ENCODE results near the gene CITED2.
A peak's percentile ranks its signal among the peaks of the same experiment; 100 is the strongest.
"Not testable (repeated sequence)": the region's sequence is repeated elsewhere in the genome, so short reads cannot be mapped to it uniquely, and the experiment has no call there.

The CITED2 gene, protein sequence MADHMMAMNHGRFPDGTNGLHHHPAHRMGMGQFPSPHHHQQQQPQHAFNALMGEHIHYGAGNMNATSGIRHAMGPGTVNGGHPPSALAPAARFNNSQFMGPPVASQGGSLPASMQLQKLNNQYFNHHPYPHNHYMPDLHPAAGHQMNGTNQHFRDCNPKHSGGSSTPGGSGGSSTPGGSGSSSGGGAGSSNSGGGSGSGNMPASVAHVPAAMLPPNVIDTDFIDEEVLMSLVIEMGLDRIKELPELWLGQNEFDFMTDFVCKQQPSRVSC

DNA sequence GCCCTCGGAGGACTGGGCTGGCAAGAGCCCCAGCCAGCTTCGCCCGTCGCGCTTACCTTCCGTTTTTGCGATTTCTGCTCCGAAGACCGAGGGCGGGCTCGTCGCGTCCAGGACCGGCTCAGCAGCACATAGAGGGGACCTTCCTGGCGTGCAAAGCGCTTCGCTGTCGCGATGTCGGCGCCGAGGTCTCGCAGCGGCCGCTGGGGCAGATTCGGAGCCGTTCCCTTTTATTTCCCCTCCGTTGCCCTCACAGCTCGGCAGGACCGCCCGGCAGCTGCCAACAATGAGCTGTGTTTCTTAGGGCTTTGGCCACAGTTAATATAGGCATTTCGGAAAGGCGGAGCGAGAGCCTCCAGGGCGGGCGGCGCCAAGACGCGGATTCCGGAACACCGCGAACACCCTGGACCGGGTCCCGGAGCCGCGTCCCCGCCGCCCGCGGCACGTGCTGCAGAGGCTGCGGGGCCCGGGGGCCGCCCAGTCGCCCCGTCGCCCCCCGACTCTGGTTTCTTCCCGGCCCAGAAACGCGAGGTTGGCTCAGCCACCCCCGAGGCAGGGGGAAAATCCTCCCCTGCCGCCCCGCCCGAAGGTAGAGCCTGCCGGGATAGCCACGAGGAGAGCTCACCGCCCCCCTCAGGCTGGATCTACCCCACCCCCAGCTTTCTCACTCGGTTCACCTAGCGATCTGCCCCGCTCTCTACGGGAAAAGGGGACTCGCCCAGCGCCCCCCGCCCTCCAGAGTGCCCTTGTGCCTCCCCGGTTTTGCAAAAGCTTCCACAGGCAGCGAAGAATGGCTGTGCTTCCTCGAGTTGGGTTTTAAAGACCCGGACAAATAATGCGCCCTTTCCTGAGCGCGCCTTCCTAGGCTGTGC lies at the start of gene CITED2:
TSS of gene CITED2 (minus strand) at position 292 of the 869 bp plus-strand sequence. CDS start 704 bp downstream, outside the sequence.
- TF ChIP-seq, protein P1, sequence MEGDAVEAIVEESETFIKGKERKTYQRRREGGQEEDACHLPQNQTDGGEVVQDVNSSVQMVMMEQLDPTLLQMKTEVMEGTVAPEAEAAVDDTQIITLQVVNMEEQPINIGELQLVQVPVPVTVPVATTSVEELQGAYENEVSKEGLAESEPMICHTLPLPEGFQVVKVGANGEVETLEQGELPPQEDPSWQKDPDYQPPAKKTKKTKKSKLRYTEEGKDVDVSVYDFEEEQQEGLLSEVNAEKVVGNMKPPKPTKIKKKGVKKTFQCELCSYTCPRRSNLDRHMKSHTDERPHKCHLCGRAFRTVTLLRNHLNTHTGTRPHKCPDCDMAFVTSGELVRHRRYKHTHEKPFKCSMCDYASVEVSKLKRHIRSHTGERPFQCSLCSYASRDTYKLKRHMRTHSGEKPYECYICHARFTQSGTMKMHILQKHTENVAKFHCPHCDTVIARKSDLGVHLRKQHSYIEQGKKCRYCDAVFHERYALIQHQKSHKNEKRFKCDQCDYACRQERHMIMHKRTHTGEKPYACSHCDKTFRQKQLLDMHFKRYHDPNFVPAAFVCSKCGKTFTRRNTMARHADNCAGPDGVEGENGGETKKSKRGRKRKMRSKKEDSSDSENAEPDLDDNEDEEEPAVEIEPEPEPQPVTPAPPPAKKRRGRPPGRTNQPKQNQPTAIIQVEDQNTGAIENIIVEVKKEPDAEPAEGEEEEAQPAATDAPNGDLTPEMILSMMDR (IDR thresholded peaks at IDR 0.05; ENCODE audit: insufficient read depth, low read depth, low read length, missing control alignments) = peak; percentile 9
- peak; percentile 94 for DNase-seq (ENCODE audit: low read depth)
- H3K4me3 ChIP-seq (ENCODE audit: low read length) = peak within 1 kb of the TSS; percentile 97

DNA sequence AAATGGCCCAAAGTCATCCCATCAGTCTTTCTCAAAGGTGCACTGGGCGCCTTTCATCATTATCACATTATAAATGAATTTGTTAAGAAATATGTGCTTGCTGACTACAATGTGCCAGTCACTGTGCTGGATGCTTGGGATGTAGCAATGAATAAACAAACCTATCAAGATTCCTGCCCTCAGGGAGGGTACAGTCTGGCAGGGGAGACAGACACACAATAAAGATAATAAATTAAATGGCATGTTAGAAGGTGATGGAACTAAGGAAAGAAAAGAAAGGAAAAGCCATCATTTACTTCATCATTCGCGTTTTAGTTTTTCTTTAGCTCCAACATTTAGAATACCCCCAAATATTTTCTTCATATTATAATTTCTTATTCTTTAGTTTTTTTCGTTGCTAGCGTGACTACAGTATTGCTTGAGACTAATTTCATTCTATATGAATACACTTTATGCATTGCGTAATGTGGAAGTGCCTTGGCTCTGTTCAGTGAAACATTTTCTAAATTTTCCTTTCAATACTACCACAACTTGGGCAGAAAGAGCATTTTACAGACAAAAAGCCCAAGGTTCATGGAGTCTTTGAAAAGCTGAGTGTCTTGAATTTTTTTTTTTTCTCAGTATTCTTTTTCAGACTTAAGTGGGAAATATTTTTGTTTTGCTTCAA lies 48.7 kb upstream of the CITED2 start:
- H3K4me3 ChIP-seq (ENCODE audit: low read length) = no peak overlapping the region
- TF ChIP-seq, protein P1 (IDR thresholded peaks at IDR 0.05; ENCODE audit: insufficient read depth, low read depth, low read length, missing control alignments) = no peak
- no peak for DNase-seq (ENCODE audit: low read depth)

DNA sequence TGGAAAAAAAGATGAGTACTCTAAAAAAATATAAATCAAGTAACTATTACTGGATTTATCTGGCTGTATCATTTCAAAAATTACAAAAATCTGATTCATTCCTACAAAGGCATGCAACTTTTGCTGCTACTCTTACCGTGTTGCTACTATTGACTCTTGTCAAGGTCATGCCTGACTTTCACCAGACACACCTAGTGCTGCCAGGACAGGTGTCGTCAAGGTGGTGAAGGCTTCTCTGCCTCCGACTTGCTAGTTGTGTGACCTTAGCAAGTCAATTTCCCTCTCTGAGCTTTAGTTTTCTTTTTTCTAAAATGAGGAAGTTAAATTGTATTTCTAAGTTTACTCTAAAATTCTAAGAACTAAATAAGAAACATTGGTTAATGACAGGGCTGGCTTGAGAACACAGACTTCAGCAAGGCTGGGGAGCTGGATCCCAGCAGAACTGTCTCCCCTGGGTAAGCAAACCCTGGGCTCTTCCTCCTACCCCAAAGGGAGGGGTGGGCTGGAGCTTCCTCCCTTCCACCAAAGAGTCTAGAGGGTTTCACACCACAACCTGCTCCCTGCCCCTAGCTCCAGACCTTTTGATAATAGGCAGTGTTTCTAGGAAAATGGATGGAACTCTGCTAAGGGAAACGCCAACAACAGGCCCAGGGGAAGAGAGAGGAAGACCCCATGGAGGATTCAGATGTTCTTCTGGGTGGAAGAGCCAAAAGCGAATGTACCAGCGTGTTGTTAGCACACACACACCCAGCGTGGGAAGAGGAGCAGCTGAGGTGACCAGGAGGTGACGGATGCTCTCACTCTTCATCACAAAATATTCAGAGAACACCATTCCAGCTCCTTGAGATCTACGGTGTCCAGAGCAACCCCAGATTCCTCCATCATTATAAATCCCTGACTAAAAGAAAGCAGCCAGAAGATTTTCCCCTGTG lies 47.9 kb upstream of the CITED2 start:
- H3K4me3 ChIP-seq (ENCODE audit: low read length) = no peak overlapping the region
- no peak for DNase-seq (ENCODE audit: low read depth)
- TF ChIP-seq, protein P1 (IDR thresholded peaks at IDR 0.05; ENCODE audit: insufficient read depth, low read depth, low read length, missing control alignments) = no peak

DNA sequence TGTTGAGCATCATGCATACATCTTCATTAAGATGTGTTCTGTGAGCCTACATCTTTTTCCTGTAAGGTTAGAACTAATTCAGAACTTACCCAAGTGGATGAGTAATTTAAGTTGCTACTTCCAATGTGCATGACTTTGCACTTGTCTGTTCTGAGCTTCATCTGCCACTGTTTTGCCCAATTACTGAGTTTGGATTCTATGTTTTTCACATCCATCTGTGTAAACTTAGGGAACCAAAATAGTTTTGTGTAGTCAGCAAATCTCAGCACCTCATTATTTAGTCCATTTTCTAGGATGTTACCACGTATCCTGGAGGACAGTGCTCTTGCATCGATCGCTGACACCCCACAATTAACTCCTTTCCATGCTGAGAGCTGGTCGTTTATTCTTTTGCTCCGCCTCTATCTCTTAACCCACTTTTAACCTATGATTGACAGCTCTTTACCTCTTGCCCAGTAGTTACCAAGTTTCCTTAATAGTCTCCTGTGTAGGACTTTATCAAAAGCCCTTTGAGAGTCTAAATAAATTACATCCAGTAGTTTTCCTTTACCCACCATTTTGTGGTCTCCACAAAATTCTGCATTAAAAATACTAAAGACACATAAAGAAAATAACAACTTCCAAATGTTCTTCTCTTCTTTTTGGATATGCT lies 44.2 kb upstream of the CITED2 start:
- no peak overlapping the region for H3K4me3 ChIP-seq (ENCODE audit: low read length)
- DNase-seq (ENCODE audit: low read depth) = no peak
- TF ChIP-seq, protein P1 (IDR thresholded peaks at IDR 0.05; ENCODE audit: insufficient read depth, low read depth, low read length, missing control alignments) = no peak

DNA sequence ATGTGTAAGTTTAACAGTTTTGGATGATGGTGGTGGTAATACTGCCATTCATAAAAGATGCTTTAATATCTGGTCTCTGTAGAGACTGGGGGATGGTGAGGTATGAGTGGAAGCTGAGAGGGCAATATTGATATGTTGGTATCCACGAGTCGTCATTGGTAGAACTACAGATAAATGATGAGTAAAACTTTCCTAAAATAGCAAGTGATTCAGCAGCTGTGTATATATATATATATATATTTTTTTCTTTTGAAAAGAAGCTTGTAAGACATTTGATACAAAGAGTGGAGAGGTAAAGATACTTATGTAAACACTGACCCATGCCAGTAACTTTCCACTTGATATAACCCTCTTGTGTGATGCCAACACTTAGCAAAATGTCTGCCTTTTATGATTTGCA lies 41.7 kb upstream of the CITED2 start:
- no peak overlapping the region for H3K4me3 ChIP-seq (ENCODE audit: low read length)
- TF ChIP-seq, protein P1 (IDR thresholded peaks at IDR 0.05; ENCODE audit: insufficient read depth, low read depth, low read length, missing control alignments) = no peak
- no peak for DNase-seq (ENCODE audit: low read depth)

DNA sequence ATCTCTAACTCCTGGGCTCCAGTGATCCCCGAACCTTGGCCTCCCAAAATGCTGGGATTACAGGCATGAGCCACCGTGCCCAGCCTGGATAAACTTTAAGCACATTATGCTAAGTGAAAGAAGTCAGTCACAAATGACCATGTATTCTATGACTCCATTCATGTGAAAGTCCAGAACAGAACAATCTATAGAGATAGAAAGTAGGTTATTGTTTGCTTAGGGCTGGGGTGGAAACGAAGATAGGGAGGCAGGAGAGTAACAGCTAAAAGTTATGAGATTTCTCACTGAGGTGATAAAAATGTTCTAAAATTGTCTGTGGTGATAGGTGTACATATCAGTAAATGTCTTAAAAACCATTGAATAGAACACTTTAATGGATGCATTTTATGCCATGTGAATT lies 40.9 kb upstream of the CITED2 start:
- no peak for DNase-seq (ENCODE audit: low read depth)
- TF ChIP-seq, protein P1 (IDR thresholded peaks at IDR 0.05; ENCODE audit: insufficient read depth, low read depth, low read length, missing control alignments) = no peak
- H3K4me3 ChIP-seq (ENCODE audit: low read length) = no peak overlapping the region

DNA sequence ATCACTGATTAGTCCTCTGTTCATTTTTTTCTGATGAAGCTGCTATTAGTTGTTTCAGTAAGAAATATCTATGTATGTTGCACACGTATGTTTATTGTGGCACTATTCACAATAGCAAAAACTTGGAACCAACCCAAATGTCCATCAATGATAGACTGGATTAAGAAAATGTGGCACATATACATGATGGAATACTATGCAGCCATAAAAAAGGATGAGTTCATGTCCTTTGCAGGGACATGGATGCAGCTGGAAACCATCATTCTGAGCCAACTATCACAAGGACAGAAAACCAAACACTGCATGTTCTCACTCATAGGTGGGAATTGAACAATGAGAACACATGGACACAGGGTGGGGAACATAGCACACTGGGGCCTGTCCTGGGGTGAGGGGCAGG lies 37.7 kb upstream of the CITED2 start:
- not testable (repeated sequence) for H3K4me3 ChIP-seq (ENCODE audit: low read length); DNase-seq (ENCODE audit: low read depth)

Data from epithelial cell of esophagus (primary cell).